SW480 (cell line): ENCODE measurements around the gene ABLIM2.

Experiments used
- DNase-seq: peaks from one replicate; pipeline ENCODE4 v3.0.0-alpha.2; 2016; ENCODE audit warnings: low spot score

The ABLIM2 gene

GRCh38 chr4:8024073-8024786 is 134.4 kb downstream of the ABLIM2 start:
- DNase-seq, result no peak

- DNase-seq, result no peak
These were observed 134.9 kb downstream of the ABLIM2 start for GRCh38 chr4:8023696-8024033.

GRCh38 chr4:8022767-8023695 is 135.6 kb downstream of the ABLIM2 start:
- no peak for DNase-seq

GRCh38 chr4:8021796-8022195 is 136.8 kb downstream of the ABLIM2 start:
- no peak for DNase-seq

GRCh38 chr4:8019396-8020365 is 138.9 kb downstream of the ABLIM2 start:
- DNase-seq, result no peak

GRCh38 chr4:8016527-8016926 is 142.1 kb downstream of the ABLIM2 start:
- DNase-seq, result no peak

- no peak for DNase-seq
These were observed 143.1 kb downstream of the ABLIM2 start for GRCh38 chr4:8015512-8015911.

- DNase-seq, result no peak
These were observed 144.5 kb downstream of the ABLIM2 start for GRCh38 chr4:8013976-8014726.

- DNase-seq, result no peak
These were observed 146.1 kb downstream of the ABLIM2 start for GRCh38 chr4:8012517-8012916.

GRCh38 chr4:8010618-8011017 is 148.0 kb downstream of the ABLIM2 start:
- no peak for DNase-seq

- no peak for DNase-seq
These were observed 148.7 kb downstream of the ABLIM2 start for GRCh38 chr4:8009710-8010511.

GRCh38 chr4:8009097-8009496 is 149.5 kb downstream of the ABLIM2 start:
- DNase-seq, result no peak

- no peak for DNase-seq
These were observed 150.2 kb downstream of the ABLIM2 start for GRCh38 chr4:8008391-8008790.

GRCh38 chr4:8007581-8007980 is 151.0 kb downstream of the ABLIM2 start:
- no peak for DNase-seq

- DNase-seq, result no peak
These were observed 152.1 kb downstream of the ABLIM2 start for GRCh38 chr4:8006471-8006870.

GRCh38 chr4:8005814-8006215 is 152.8 kb downstream of the ABLIM2 start:
- DNase-seq, result no peak

GRCh38 chr4:8005033-8005808 is 153.4 kb downstream of the ABLIM2 start:
- DNase-seq, result no peak

- no peak for DNase-seq
These were observed 154.5 kb downstream of the ABLIM2 start for GRCh38 chr4:8004066-8004465.

GRCh38 chr4:8002525-8003309 is 155.9 kb downstream of the ABLIM2 start:
- DNase-seq, result no peak
